Mammary epithelial cell (primary cell): ENCODE results near the gene TMEM248.

Source experiments
- CTCF ChIP-seq, 2 donors: IDR thresholded peaks in 1 of 2; conservative IDR thresholded peaks in 1 of 2; 2 replicates each; pipeline ENCODE4 v1.5.1; 2011 to 2012; ENCODE audit warnings: inconsistent platforms in 2 of 2, low read length in 2 of 2, mild to moderate bottlenecking in 2 of 2, control low read depth in 1 of 2, low read depth in 1 of 2; ENCODE audit not compliant: insufficient read depth in 1 of 2; ENCODE audit errors: extremely low read depth in 1 of 2
- EZH2 ChIP-seq: IDR thresholded peaks from 2 replicates; pipeline ENCODE4 v1.6.1; 2012; ENCODE audit warnings: low read length, inconsistent platforms, borderline replicate concordance

- TF ChIP-seq EZH2 = no peak
- TF ChIP-seq CTCF (conservative IDR thresholded peaks at IDR 0.05 in 1 of 2, IDR thresholded peaks at IDR 0.05 in 1 of 2; ENCODE audit: extremely low read depth in 1 of 2, insufficient read depth in 1 of 2, low read depth in 1 of 2, low read length in 2 of 2) = no peak
These were observed 43.4 kb downstream of the TMEM248 start for GRCh38 chr7:66964411-66964810.
